Smooth muscle cell of the brain vasculature (primary cell): Measurements from ENCODE around the gene SLC7A5.
"Not testable (repeated sequence)": the region's sequence is repeated elsewhere in the genome, so short reads cannot be mapped to it uniquely, and the experiment has no call there.

Experiments used
- DNase-seq: peaks from one replicate; pipeline ENCODE4 v3.0.0-alpha.2; 2012; ENCODE audit warnings: low read depth, low spot score

Gene SLC7A5

DNA sequence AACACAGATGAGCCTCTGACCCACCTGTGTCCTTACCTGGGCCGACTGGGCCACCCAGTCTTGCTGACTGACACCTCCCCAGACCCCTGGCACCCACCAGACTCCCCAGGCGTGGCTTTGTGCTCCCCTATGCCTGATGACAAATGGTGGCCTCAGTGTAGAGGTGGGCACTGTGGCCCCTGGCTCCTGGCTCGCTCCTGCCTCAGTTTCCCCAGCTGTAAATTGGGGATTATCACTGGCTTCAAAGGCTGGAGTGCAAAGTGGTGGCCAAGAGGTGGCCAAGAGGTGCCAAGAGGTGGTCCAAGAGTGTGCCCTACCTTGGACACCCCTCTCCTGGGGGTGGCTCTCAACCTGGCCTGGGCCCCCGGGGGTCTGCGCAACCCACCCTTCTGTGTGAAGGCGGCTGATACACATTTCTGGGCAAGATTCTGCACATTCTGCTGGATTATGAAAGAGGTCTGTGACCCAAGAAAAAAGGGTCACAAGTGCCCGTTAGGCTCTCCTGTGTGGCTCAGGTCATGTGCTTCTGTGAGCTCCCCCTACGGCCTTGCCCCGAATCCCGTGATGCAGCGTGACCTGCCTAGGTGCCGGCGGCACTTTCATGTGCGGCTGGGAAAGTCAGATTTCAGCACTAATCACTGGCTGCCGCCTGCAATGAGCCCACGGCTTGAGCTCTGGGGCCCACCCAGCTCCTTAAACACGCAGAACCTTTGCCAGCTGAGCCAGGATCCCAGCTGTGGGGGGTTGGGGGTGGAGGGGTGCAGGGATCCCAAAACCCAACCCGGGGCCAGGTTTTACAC is 7.8 kb downstream of the SLC7A5 start:
- not testable (repeated sequence) for DNase-seq

DNA sequence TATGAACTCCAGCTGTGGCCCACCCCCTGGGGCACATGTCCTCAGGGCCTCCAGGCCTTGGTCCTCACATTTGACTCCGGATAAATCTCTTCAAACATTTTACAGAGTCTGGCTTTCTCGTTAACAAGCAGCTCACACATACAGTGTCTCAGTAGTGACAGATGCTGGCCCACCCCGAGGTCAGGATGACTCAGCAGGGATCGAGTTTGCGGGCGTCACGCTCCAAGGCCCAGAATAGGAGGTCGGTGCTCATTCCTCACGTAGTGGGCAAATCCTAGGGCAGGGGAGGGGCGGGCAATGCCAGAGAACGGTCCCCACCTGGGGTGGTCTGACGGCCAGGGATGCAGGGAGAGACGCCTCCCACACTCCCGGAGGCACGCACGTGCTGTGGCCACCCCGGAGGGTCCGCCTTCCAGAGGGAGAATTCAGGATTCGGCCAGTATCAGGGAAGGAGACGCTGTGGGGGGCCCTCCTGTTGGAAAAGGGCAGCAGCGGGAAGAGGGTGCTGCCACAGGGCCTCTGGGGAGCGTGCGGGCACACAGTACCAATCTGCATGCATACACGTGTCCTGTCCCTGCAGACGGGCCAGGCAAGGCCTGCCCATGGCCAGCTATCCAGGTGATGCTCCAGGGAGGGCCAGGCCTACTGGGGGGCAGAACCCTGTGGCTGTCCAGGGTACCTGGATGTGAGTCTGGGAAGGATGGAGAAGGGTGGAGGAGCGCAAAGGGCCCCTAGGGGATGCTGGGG is 8.6 kb downstream of the SLC7A5 start:
- no peak for DNase-seq

DNA sequence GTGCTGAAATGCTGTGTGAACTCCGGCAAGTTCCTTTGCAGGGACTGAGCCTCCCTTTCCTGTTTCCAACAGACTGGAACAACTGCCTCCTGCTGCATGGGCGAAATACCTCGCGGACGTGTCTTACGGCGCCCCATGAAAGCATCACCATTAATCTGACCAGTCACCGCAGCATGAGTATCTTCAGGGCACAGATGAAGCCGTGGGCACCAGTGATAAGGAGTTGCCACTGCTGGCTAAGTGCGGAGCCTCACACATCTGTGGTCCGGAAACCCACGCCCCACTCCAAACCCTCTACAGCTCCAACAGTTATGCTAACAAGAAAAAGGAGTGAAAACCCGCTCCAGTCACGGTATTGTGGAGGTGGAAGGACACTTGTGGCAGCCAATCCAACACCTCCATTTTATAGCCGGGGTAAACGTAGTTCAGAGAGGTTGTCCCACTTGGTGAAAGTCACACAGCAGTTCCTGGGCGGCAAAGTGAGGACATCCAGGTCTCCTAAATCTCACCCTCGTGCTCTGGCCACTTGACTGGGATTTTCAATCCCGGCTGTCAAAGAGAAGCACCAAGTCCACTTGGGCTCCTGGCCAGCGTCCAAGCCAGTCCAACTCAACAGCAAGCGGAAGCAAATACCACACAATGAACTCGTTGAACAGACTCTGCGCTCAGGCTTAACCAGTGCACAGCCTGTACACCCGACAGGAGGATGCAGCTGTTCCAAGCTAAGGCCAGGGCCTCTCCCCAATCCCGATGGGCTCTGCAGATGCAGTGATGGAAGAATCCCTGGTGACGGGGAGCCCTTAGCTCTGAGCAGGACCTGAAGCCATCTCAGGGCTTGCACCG is 10.9 kb downstream of the SLC7A5 start:
- not testable (repeated sequence) for DNase-seq

DNA sequence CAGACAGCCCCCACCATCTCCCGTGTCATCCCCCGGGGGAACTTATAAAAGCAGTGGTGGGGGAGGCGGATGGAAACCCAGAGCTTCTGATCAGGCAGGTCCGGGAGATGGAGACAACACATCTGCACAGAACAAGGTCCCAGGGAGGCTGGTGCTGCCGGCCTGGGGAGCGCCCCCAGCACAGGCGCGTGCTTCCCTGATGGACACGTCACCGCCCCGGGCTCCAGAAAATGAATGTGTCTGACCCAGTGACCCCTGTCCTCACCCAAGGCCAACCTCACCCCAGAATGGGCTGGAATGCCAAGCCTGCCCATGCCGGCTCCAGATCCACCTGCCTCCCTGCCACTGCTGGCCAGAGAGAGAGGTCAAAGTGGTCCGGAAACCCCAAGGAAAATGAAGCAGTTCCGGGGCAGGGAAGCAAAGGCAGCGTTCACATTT is 12.5 kb downstream of the SLC7A5 start:
- DNase-seq = no peak

DNA sequence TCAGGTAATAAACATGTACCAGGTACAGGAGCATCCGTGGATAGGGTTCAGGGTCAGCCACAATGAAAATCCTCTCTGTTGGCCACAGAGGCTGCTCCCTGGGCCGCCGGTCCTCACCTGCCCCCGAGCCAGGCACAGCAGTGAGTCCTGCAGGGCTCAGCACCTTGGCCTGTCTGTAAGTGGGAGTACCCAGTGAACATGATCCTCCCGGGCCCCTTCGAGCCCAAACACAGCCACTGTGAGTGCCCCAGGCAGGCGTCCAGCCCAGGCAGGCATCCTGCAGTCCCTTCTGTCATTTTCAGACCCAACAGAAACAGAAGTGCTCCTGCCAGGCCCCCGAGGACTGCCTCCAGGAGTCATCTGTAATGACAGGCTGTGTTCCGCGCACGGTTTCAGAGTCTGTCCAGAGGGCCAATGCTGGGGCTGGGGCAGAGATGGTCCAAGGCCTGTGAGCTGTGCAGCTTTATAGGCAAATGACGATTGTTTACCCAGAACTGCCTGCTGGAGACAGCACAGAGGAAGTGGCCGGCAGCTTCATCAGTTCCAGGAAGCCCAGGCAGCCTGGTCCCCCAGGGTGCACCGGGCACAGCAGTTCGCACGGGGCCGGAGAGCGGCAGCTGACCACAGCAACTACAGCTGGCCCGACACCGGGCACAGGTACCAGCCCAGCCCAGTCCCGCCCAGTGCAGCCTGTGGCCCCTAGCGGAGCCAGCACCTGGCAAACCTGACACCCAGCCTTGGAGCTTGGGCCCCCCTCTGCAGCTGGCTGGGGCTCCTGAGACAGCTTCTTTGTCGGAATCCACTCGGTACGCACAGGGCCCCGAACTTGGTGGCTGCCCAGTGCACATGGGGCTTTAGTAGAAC is 13.2 kb downstream of the SLC7A5 start:
- DNase-seq = no peak

DNA sequence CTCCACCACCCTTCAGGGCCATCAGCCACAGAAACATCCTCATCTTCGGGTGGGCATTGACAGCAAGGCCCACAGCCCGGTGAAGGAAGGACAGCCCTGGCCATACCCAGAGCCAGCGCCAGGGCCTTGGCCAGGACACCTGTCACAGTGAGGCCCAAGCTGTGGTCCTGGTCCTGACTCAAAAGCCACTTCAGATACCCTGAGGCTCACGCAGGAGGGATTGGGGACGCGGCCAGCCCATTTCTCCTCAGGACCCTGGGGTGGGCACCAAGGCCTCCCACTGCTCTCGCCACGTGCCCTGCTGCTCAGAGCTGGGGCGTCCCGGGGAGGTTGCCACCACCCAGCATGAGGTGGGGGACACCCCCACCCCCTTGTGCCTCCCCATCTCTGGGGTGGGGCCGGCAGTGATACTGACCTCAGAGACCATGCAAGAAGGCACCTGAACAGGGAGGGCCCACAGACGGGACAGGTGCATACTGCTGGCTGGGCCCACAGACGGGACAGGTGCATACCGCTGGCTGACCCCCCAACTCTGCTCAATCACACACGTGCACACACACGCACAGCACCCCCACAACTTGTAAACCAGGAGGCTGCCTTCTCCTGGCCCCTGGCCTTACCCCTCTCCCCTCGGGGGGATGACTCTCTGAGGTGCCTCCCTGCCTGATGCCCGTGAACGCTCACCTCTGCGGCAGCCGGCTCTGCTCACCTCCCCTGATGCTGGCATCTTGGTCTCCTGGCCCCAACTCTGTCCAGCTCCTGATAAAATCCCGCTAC is 14.2 kb downstream of the SLC7A5 start:
- DNase-seq = no peak

DNA sequence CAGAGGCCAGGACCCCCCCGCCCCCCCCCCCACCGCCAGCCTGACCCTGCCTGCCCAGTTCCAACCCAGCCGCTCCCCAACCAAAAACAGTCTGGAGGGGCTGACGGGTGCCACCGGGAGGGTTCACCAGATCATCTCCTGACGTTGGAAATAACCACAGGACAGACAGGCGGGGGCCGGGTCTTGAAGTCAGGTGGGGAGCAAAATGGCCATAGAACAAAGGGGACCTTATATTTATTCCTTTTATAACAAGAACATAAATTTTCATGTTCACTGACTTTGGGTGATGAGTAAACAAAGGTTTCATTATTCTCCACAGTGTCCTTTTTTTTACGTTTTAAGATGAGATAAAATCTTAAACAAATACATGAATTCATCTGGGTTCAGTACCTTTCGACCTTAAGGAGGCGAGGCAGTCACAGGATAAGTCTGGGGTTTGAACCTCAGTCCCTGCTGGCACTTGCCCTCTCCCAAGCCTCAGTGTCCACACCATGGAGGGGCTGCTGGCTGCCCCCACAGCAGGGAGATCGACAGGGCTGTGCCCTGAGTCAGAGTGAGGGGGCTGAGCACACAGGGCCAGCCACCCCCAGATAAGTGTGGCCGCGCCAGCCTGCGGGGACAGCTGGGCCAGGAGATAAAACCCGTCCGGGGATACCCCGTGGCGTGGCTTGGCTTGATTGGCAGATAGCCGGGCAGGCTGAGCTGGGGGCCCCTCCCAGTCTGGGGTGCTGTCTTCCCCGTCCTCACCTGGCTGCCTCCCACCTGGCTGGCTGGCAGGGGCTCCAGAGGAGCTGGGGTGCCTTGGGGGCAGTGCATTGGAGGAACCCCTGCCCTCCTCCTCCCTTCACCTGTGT is 15.0 kb downstream of the SLC7A5 start:
- no peak for DNase-seq

DNA sequence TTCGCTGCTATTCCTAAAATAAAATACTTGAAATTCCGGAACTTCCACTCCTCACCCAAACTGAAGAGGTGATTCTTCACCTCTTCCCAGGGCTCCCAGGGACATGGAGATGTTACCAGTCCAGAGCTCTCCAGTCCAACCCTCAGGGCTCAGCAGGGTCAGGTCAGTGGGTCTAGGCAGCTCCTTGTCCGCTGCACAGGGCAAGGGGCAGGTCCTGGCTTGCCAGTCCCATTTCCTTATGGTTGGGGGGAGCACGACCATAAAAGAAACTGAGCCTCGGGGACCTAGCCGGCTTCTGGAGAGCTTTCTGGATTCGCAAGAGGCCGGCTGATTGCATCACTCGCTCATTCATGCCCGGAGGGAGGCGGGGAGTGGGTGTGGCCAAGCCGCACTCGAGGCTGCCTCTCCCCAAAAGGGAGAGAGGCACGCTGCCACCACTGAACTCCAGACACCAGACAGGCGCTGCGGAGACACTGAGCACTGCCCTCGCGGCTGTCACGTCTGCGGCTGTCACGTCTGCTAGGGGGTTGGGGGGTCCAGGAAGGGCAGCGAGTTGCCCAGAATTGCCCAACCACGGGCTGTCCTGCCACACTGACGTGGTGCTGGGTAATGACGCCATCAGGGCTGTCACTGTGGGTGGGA is 15.8 kb downstream of the SLC7A5 start:
- no peak for DNase-seq

DNA sequence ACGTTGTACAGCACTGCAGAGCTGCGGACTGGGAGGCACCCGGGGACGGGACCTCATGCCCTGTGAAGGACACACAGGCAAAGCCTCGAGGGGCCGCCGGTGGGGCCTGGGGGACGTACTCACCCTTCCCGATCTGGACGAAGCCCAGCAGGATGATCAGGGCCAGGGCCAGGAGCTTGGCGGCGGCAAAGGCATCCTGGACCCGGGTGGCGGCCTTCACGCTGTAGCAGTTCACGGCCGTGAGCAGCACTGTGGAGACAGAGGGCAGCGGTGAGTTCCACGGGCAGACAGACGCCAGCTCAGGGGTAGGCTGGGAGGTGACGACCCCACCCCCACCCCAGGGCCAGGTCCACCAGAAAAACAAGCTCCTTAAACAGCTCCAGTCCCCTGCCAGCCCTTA is 17.7 kb downstream of the SLC7A5 start:
- no peak for DNase-seq

DNA sequence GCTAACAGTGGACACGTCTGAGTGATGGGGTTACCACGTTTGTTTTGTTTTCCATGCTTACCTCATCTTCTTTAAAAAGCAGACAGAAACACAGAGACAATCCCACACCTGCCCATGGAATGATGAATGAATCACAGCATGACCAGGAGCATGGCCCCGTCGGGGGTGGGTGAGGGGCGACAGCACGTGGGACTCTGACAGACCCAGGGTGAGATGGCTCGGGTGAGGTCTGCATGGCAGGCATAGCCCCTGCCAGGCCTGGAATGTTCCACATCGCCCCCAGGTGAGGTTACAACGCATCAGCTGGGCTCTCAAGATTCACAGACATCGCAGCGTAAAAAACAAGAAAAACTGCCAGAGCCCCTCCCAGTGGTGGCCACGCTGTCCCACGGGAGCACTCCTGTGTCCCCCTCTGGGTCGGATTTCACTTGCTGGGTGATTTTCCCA is 18.1 kb downstream of the SLC7A5 start:
- no peak for DNase-seq

DNA sequence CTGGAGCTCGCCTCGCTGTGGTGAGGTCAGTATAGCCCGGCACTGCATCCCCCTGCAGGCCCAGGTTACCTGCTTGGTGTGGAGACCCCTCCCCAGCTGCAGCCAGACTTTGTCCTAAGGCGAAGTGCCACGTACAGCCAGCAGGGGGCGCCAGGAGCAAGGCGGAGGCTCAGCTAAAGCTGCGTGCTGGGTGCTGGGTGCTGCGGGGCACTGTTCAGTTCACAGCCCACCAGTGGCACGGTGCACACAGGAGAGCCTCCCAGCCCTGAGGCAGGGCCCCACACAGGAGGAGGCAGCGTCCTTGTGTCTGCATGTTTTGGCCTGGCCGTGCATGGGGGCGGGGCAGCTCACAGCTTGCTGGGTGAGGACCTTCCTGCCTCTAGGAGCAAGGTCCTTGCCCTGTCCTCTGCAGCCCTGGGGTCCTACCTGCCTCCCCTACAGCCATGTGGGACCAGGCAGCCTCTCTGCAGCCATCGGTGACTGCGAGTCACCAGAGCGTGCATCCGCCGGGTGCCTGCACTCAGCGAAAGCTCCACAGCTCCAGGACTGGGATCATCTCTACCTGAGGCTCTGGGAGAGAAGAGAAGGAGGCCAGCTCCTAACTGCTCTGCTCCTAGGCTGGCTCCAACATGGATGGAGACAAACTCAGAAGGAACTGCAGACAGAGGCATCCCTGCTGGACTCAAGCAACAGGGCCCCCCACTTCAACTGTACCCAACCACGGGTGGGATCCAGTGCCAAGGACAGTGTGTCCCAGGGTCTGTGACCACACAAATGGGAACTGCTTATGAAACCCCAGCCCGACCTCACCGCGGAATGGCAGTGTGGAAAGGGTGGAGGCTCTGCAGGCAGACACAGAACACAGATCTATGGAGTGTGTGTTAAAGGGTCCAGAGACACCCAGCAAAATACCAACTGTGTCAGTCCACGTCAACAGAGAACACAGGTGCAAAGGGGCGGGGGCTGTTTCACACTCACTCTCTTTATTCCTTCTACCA is 19.0 kb downstream of the SLC7A5 start:
- DNase-seq = no peak

DNA sequence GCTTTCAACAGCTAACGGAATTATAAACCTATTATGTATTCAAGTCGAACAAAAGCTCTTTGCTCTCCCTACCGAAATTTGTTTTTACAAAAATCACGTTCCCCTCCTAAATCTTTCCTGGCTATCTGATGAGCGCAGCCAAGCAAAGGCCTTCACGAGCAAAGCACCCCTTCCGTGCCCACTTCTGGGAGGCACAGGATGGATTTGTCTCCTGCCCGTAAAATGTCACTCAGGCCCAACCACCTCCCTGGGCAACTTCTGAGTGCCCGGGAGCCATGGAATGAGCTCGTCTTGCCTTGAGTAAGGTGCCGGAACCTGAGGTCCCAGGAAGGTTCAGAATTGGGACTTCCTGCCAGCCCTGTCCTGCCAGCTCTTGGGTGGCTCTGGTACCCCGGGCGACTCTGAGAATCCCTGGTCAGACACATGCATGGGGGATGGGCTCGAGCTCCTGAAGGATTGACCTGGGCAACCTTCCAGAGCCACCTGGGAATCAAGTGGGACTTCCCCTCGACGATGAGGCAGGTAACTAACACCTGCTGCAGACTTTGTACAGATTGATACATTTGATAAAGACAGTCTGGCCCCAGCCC is 19.8 kb downstream of the SLC7A5 start:
- no peak for DNase-seq

DNA sequence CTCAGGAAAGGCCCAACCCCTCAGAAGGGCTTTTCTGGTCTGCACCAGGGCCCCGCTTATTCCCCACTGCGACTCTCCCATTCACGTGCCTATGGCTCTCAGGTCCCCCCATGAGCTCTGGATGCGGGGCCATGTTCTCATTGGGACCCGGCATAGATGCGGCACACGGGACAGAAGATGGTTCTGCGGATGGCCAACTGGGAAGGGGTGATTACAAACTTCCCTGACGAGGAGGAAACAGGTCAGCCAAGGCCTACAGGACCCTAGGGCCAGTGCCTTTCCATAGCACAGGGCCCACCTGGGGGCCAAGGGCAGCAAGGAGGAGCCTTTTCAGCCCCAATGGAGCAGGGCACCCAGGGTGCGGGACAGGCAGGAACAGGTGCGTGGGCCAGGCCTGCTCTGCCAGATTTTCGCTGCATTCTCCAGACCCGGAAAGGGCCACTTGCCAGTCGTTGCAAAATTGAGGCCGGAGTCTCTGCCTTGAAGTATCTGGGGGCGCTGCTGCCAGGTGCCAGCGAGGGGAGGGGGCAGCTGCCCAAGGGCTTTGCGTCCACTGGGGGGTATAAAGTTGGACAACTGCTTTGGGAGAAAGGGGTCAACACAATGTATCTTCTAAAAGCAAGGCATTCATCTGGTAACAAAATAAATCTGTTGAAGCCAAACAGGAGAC is 20.5 kb downstream of the SLC7A5 start:
- DNase-seq = no peak

DNA sequence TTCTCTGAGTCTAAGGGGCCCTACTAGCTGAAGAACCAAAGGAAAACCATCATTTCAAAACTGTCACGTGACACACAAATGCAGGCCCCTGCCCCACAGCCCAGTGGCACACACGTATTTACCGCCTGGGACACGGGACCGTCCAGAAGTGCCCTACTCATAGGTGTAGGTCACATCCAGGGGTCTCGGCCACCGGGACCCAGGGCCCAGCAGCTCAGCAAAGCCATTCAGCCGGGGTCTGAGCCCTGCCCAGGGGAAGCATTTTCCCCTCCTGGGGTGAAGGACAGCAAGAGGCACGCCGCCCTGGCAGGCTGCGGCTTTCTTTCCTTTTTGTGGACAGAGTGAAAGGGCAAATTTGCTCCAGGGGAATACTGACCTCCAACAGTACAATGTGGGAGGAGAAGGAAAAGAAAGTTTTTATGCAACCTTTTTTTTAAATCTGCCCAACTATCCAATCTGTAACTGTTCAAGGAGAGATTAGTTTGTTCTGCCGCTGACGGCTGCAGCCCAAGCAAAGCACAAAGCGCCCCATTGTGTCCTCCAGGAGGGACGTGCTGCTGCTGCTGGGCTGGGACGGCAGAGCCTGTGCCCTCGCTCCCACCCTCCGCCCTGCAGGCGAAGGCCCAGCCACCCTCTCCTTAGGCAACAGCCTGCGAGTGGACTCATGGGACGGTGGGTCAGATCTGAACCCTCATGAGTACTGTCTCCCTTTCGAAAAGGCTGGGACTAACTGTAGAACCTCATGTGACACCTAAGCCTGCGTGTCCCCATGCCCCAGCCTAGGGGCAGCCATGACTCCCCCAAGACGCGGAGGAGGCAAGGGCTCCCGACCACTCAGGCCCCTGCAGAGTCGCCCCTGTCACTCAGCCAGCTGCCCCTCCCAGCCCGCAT is 21.3 kb downstream of the SLC7A5 start:
- no peak for DNase-seq

DNA sequence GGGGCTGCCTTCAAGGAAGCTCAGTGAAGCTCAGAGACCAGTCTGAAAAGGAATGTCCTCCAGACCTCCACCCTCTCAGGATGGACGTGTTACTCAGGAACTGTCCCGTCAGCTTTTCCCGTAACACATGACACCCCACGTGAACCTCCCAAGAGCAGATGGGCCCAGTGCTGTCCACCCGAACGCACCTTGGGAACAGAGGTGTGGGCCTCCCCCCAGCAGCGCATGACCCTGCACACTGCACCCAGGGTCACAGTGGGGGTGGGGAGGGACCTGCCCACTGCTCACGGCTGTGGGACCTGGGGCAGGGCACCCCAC is 21.9 kb downstream of the SLC7A5 start:
- no peak for DNase-seq
